ENCODE results near the gene JUNB.

Gene JUNB

GRCh38 chr19:12766051-12766521, 25.2 kb upstream of the JUNB start:
- no peak overlapping the region for H3K27ac Mint-ChIP-seq
- DNase-seq (ENCODE audit: low spot score in 2 of 2): peak; percentile 90 to 95

GRCh38 chr19:12767150-12767549, 24.1 kb upstream of the JUNB start:
- no peak for DNase-seq (ENCODE audit: low spot score in 2 of 2)
- Mint-ChIP-seq H3K27ac (no peak overlapping the region), H3K4me3 (no peak overlapping the region)

More at GRCh38 chr19:12766051-12766521, 25.2 kb upstream of the JUNB start:
- H3K9me3 Mint-ChIP-seq: no peaks in the 10 kb centered on the region
- peaks cover 5% of the 10 kb centered on the region for H3K36me3 Mint-ChIP-seq
- H3K4me1 Mint-ChIP-seq: peaks cover 21% of the 10 kb centered on the region
- peak overlapping the region; percentile 49 for H3K4me3 Mint-ChIP-seq
- peak; percentile 81 for ATAC-seq

GRCh38 chr19:12767666-12768065, 23.6 kb upstream of the JUNB start:
- Mint-ChIP-seq H3K4me3 (no peak overlapping the region), H3K27ac (no peak overlapping the region), H3K4me1 (peaks cover 21% of the 10 kb centered on the region), H3K36me3 (peaks cover 5% of the 10 kb centered on the region), H3K9me3 (no peaks in the 10 kb centered on the region)
- no peak for DNase-seq (ENCODE audit: low spot score in 2 of 2)
- no peak for ATAC-seq

More at GRCh38 chr19:12767150-12767549, 24.1 kb upstream of the JUNB start:
- Mint-ChIP-seq H3K9me3 (no peaks in the 10 kb centered on the region), H3K4me1 (peaks cover 21% of the 10 kb centered on the region), H3K36me3 (peaks cover 5% of the 10 kb centered on the region)
- no peak for ATAC-seq

GRCh38 chr19:12769689-12770088, 21.6 kb upstream of the JUNB start:
- DNase-seq (ENCODE audit: low spot score in 2 of 2): no peak
- H3K9me3 Mint-ChIP-seq: no peaks in the 10 kb centered on the region
- H3K36me3 Mint-ChIP-seq: peaks cover 5% of the 10 kb centered on the region
- no peak overlapping the region for H3K27ac Mint-ChIP-seq
- ATAC-seq: peak; percentile 83
- peaks cover 29% of the 10 kb centered on the region for H3K4me1 Mint-ChIP-seq
- H3K4me3 Mint-ChIP-seq: peak overlapping the region; percentile 57

GRCh38 chr19:12770922-12771321, 20.4 kb upstream of the JUNB start:
- Mint-ChIP-seq H3K4me3 (no peak overlapping the region), H3K36me3 (peaks cover 5% of the 10 kb centered on the region), H3K4me1 (peaks cover 28% of the 10 kb centered on the region), H3K9me3 (no peaks in the 10 kb centered on the region), H3K27ac (no peak overlapping the region)
- DNase-seq (ENCODE audit: low spot score in 2 of 2) (no peak), ATAC-seq (no peak)

- Mint-ChIP-seq H3K4me3 (no peak overlapping the region), H3K36me3 (no peaks in the 10 kb centered on the region), H3K27ac (no peak overlapping the region), H3K9me3 (no peaks in the 10 kb centered on the region), H3K4me1 (peaks cover 21% of the 10 kb centered on the region)
- ATAC-seq: no peak
- DNase-seq (ENCODE audit: low spot score in 2 of 2): no peak
Measured at GRCh38 chr19:12772323-12772722, 19.0 kb upstream of the JUNB start.

- H3K4me3 Mint-ChIP-seq: no peak overlapping the region
- no peaks in the 10 kb centered on the region for H3K9me3 Mint-ChIP-seq
- no peaks in the 10 kb centered on the region for H3K36me3 Mint-ChIP-seq
- H3K27ac Mint-ChIP-seq: no peak overlapping the region
- peaks cover 27% of the 10 kb centered on the region for H3K4me1 Mint-ChIP-seq
- no peak for DNase-seq (ENCODE audit: low spot score in 2 of 2)
- no peak for ATAC-seq
Measured at GRCh38 chr19:12773571-12773970, 17.7 kb upstream of the JUNB start.

- H3K36me3 Mint-ChIP-seq: no peaks in the 10 kb centered on the region
- H3K27ac Mint-ChIP-seq: peak within 1 kb of the TSS; percentile 79
- peak within 1 kb of the TSS; percentile 94 for H3K4me3 Mint-ChIP-seq
- DNase-seq (ENCODE audit: low spot score in 2 of 2) (peak in 1 of 2 donors; percentile 59), ATAC-seq (peak; percentile 3)
- H3K9me3 Mint-ChIP-seq: no peaks in the 10 kb centered on the region
- H3K4me1 Mint-ChIP-seq: peaks cover 29% of the 10 kb centered on the region
Measured at GRCh38 chr19:12774588-12775555, 16.4 kb upstream of the JUNB start, which contains the start of gene HOOK2. HOOK2 (minus strand) TSS chr19:12775552; CDS start chr19:12775449, 103 bp downstream.

- ATAC-seq (peak; percentile 59), DNase-seq (ENCODE audit: low spot score in 2 of 2) (peak; percentile 86 to 93)
- Mint-ChIP-seq H3K4me3 (peak overlapping the region; percentile 94), H3K27ac (peak overlapping the region; percentile 94), H3K4me1 (peaks cover 33% of the 10 kb centered on the region), H3K9me3 (no peaks in the 10 kb centered on the region), H3K36me3 (peaks cover 7% of the 10 kb centered on the region)
Measured at GRCh38 chr19:12777217-12778016, 13.9 kb upstream of the JUNB start.

GRCh38 chr19:12778017-12778904, 13.0 kb upstream of the JUNB start:
- ATAC-seq (peak; percentile 2), DNase-seq (ENCODE audit: low spot score in 2 of 2) (peak in 1 of 2 donors; percentile 78)
- Mint-ChIP-seq H3K4me3 (peak overlapping the region; percentile 94), H3K9me3 (no peaks in the 10 kb centered on the region), H3K27ac (peak overlapping the region; percentile 94), H3K36me3 (peaks cover 10% of the 10 kb centered on the region), H3K4me1 (peaks cover 33% of the 10 kb centered on the region)

- peaks cover 15% of the 10 kb centered on the region for H3K36me3 Mint-ChIP-seq
Measured at GRCh38 chr19:12778905-12779161, 12.5 kb upstream of the JUNB start.

GRCh38 chr19:12779162-12779993, 11.9 kb upstream of the JUNB start:
- Mint-ChIP-seq H3K27ac (peak overlapping the region; percentile 94), H3K9me3 (no peaks in the 10 kb centered on the region), H3K36me3 (peaks cover 15% of the 10 kb centered on the region), H3K4me3 (peak overlapping the region; percentile 94), H3K4me1 (peaks cover 25% of the 10 kb centered on the region)
- ATAC-seq (no peak), DNase-seq (ENCODE audit: low spot score in 2 of 2) (peak in 1 of 2 donors; percentile 66)

More at GRCh38 chr19:12778905-12779161, 12.5 kb upstream of the JUNB start:
- Mint-ChIP-seq H3K4me3 (peak overlapping the region; percentile 94), H3K27ac (peak overlapping the region; percentile 94), H3K9me3 (no peaks in the 10 kb centered on the region), H3K4me1 (peaks cover 27% of the 10 kb centered on the region)
- ATAC-seq (no peak), DNase-seq (ENCODE audit: low spot score in 2 of 2) (no peak)

GRCh38 chr19:12782174-12782423, 9.2 kb upstream of the JUNB start:
- no peak for DNase-seq (ENCODE audit: low spot score in 2 of 2)
- Mint-ChIP-seq H3K27ac (no peak overlapping the region), H3K9me3 (no peaks in the 10 kb centered on the region), H3K4me1 (peaks cover 25% of the 10 kb centered on the region), H3K36me3 (peaks cover 15% of the 10 kb centered on the region), H3K4me3 (no peak overlapping the region)
- ATAC-seq: no peak
